ENCODE data around the gene GNAT2. TPM values are rescaled to one million over a fixed set of nuclear protein-coding genes. Genes with fewer than 3 reads are reported as not detected.

The GNAT2 gene
- total and polyA plus RNA-seq, 12 donors = 0.04 TPM; not detected in 11

- no peak for TF ChIP-seq CTCF (IDR thresholded peaks at IDR 0.05)
- no peak for DNase-seq
- Histone ChIP-seq H3K9me3 (no peaks in the 10 kb centered on the region), H3K4me1 (peaks cover 2 to 28% (median 12%) of the 10 kb centered on the region in 9 donors), H3K27me3 (no peaks in the 10 kb centered on the region), H3K27ac (no peak overlapping the region), H3K4me3 (no peak overlapping the region), H3K36me3 (peaks cover 0 to 20% (median 9%) of the 10 kb centered on the region in 9 donors)
- intact Hi-C loops (cut with DNase I) = loop anchor here in 4 of 10 donors (5.0 to 10.0 kb wide), 2 partner anchors 88 to 350 kb away; partner anchors contain the start of genes AHCYL1 (in 2 of the 4) and GNAI3 (in 2 of the 4)
- no peak for ATAC-seq
- WGBS, 2 donors = 67 to 72% methylated on average over 13 of the region's 13 CpGs
Measured at GRCh38 chr1:109634771-109635750, 15.6 kb upstream of the GNAT2 start.

GRCh38 chr1:109634292-109634691, 14.9 kb upstream of the GNAT2 start:
- H3K4me3 ChIP-seq = no peak overlapping the region
- no peaks in the 10 kb centered on the region for H3K27me3 ChIP-seq
- ATAC-seq (no peak), DNase-seq (no peak)
- TF ChIP-seq CTCF (IDR thresholded peaks at IDR 0.05) = no peak
- peaks cover 0 to 28% (median 15%) of the 10 kb centered on the region in 9 donors for H3K36me3 ChIP-seq
- no peaks in the 10 kb centered on the region for H3K9me3 ChIP-seq
- WGBS, 2 donors = 82 to 84% methylated on average over 6 of the region's 6 CpGs
- intact Hi-C loops (cut with DNase I) = loop anchor here in 4 of 10 donors (5.0 to 10.0 kb wide), 2 partner anchors 87 to 351 kb away; partner anchors contain the start of genes AHCYL1 (in 2 of the 4) and GNAI3 (in 2 of the 4)
- peaks cover 2 to 28% (median 12%) of the 10 kb centered on the region in 9 donors for H3K4me1 ChIP-seq
- H3K27ac ChIP-seq = no peak overlapping the region

DNA sequence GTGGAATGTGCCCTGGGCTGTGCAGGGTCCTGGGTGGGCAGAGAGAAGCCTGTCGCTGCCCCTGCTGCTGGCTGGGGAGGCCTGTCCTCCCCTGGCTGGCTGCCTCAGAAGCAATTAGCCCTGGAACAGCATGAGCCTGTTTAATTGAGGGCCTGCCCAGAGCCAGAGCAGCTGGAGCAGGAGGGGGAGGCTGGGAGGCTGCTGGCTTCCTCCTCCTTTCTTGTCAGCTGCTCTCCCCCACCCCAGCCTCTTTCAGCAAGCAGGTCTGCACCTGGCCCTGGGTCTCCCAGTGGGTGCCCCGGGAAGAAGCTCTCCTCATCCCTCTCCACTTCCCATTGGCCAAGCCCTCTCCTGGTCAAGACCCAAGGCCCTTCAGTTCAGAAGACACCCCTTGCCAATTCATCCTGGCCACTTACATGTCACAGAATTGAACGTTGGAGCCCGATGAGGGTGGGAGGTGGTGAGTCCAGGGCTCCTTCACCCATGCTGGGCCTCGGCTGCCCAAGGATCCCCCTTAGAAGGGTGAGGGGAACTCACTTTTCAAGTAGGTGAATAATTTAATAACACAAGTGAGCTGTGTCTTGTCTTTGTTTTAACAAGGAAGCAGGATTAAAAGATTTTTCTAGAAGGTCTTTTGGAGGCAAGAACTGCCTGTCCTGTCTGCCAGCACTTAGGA, 13.4 kb upstream of the GNAT2 start:
- intact Hi-C loops (cut with DNase I) = loop anchor here in 5 of 10 donors (2.0 to 10.0 kb wide), 3 partner anchors 86 to 352 kb away; partner anchors contain the start of genes AHCYL1 (in 2 of the 5) and GNAI3 (in 2 of the 5)
- 54 to 71% methylated on average over 5 of the region's 5 CpGs for WGBS, 2 donors
- ATAC-seq = peak in 6 of 8 donors; percentile 34 to 76 (median 39)

More for the DNA sequence above, 13.4 kb upstream of the GNAT2 start:
- peak in 1 of 2 donors; percentile 45 for DNase-seq
- Histone ChIP-seq H3K36me3 (peaks cover 0 to 43% (median 26%) of the 10 kb centered on the region in 9 donors), H3K27ac (peak overlapping the region in 1 of 10 donors; percentile 15), H3K9me3 (no peaks in the 10 kb centered on the region), H3K4me1 (peaks cover 2 to 28% (median 12%) of the 10 kb centered on the region in 9 donors), H3K4me3 (no peak overlapping the region), H3K27me3 (no peaks in the 10 kb centered on the region)
- TF ChIP-seq CTCF (IDR thresholded peaks at IDR 0.05) = no peak

Measured in heart right ventricle (tissue), 16 donors.